Common myeloid progenitor, CD34-positive (primary cell): ENCODE data around the gene PARL.

ENCODE experiments used
- CTCF ChIA-PET: fragments of 350-600 bp; sonication (Branson Sonifier 250); formaldehyde crosslinking; loops from one replicate; lab custom pipeline; 2021; ENCODE audit warnings: antibody characterized with exemption; lab: Charles Lee
- POLR2A ChIA-PET: fragments of 350-600 bp; sonication (Branson Sonifier 250); formaldehyde crosslinking; loops from one replicate; lab custom pipeline; 2021; ENCODE audit warnings: antibody characterized with exemption; lab: Charles Lee
- DNase-seq, 3 donors: peaks; one replicate each; pipeline versions ENCODE4 v3.0.0 to v3.0.0-alpha.2; 2013
- H3K27ac ChIP-seq, 2 experiments: 1 replicate in 1 of 2; 2 replicates in 1 of 2; pipeline ENCODE4 v1.7.0; 2013; ENCODE audit warnings: inconsistent platforms in 2 of 2, low read length in 2 of 2, mild to moderate bottlenecking in 2 of 2, low read depth in 1 of 2, moderate library complexity in 1 of 2; ENCODE audit not compliant: severe bottlenecking in 2 of 2, insufficient read depth in 1 of 2, poor library complexity in 1 of 2
- H3K27me3 ChIP-seq, 5 experiments: replicated peaks in 2 of 5; 1 replicate in 3 of 5; 2 replicates in 2 of 5; pipeline versions ENCODE4 v1.6.1 to v1.7.0; 2013; ENCODE audit warnings: low read length in 4 of 5, mild to moderate bottlenecking in 2 of 5, moderate library complexity in 2 of 5, inconsistent platforms in 1 of 5; ENCODE audit not compliant: insufficient read depth in 5 of 5, control insufficient read depth in 4 of 5
- H3K36me3 ChIP-seq, 4 experiments: 1 replicate in 2 of 4; 2 replicates in 2 of 4; pipeline versions ENCODE4 v1.6.1 to v1.7.0; 2013; ENCODE audit warnings: low read length in 3 of 4, control low read depth in 1 of 4, mild to moderate bottlenecking in 1 of 4; ENCODE audit not compliant: control insufficient read depth in 4 of 4, insufficient read depth in 4 of 4
- H3K4me1 ChIP-seq, 4 experiments: 1 replicate in 3 of 4; 2 replicates in 1 of 4; pipeline versions ENCODE4 v1.6.1 to v1.7.1; 2013; ENCODE audit warnings: low read length in 3 of 4, mild to moderate bottlenecking in 3 of 4, control low read depth in 1 of 4, inconsistent platforms in 1 of 4, moderate library complexity in 1 of 4; ENCODE audit not compliant: control insufficient read depth in 4 of 4, insufficient read depth in 4 of 4; ENCODE audit errors: control extremely low read depth in 1 of 4
- H3K4me3 ChIP-seq, 7 experiments: 1 replicate in 4 of 7; 2 replicates in 3 of 7; pipeline versions ENCODE4 v1.5.1 to v1.7.0; 2013; ENCODE audit warnings: mild to moderate bottlenecking in 7 of 7, low read length in 6 of 7, moderate library complexity in 6 of 7, inconsistent platforms in 2 of 7, low read depth in 2 of 7, control low read depth in 1 of 7; ENCODE audit not compliant: insufficient read depth in 4 of 7, control insufficient read depth in 1 of 7; ENCODE audit errors: extremely low read depth in 1 of 7
- H3K9me3 ChIP-seq, 5 experiments: 1 replicate in 4 of 5; 2 replicates in 1 of 5; pipeline versions ENCODE4 v1.6.1 to v1.7.1; 2013; ENCODE audit warnings: low read length in 4 of 5, mild to moderate bottlenecking in 2 of 5, inconsistent platforms in 1 of 5, low read depth in 1 of 5, moderate library complexity in 1 of 5; ENCODE audit not compliant: control insufficient read depth in 4 of 5, insufficient read depth in 2 of 5; ENCODE audit errors: control extremely low read depth in 1 of 5
- WGBS: methylation state at CpG from one replicate; pipeline ENCODE4 v1.1.5; 2013; ENCODE audit not compliant: insufficient coverage; 5-methylcytosine and 5-hydroxymethylcytosine counted together

PARL gene

GRCh38 chr3:183814240-183814639 is 70.4 kb downstream of the PARL start:
- DNase-seq, result no peak
- CTCF ChIA-PET, result no interaction called here

GRCh38 chr3:183812761-183813445 is 71.8 kb downstream of the PARL start:
- ChIA-PET POLR2A (no interaction called here), CTCF (interaction anchor here (1.2 to 1.3 kb wide), 2 partner anchors 9 to 11 kb away, joined by 4 read pairs; no protein-coding TSS in a partner anchor)
- no peak overlapping the region for H3K4me3 ChIP-seq
- 90% methylated on average over 7 of the region's 8 CpGs for WGBS
- no peaks in the 10 kb centered on the region for H3K4me1 ChIP-seq
- H3K27ac ChIP-seq, result no peak overlapping the region
- H3K36me3 ChIP-seq, result peaks cover 11 to 57% (median 44%) of the 10 kb centered on the region in 4 experiments
- no peaks in the 10 kb centered on the region for H3K27me3 ChIP-seq
- no peaks in the 10 kb centered on the region for H3K9me3 ChIP-seq
- no peak for DNase-seq

More at GRCh38 chr3:183814240-183814639, 70.4 kb downstream of the PARL start:
- H3K4me3 ChIP-seq, result no peak overlapping the region
- H3K4me1 ChIP-seq, result no peaks in the 10 kb centered on the region
- no peak overlapping the region for H3K27ac ChIP-seq
- H3K9me3 ChIP-seq, result no peaks in the 10 kb centered on the region
- H3K36me3 ChIP-seq, result peaks cover 4 to 47% (median 33%) of the 10 kb centered on the region in 4 experiments
- POLR2A ChIA-PET, result no interaction called here
- H3K27me3 ChIP-seq, result no peaks in the 10 kb centered on the region
- no CpG with 5 or more reads among the region's 1 CpG for WGBS

GRCh38 chr3:183811638-183812037 is 73.0 kb downstream of the PARL start:
- Histone ChIP-seq H3K9me3 (no peaks in the 10 kb centered on the region), H3K27me3 (no peaks in the 10 kb centered on the region), H3K36me3 (peaks cover 12 to 70% (median 57%) of the 10 kb centered on the region in 4 experiments), H3K4me3 (no peak overlapping the region), H3K27ac (no peak overlapping the region), H3K4me1 (no peaks in the 10 kb centered on the region)
- CTCF ChIA-PET, result no interaction called here
- no peak for DNase-seq
- POLR2A ChIA-PET, result no interaction called here
- 99% methylated on average over 8 of the region's 11 CpGs for WGBS

GRCh38 chr3:183810643-183811594 is 73.8 kb downstream of the PARL start:
- 91% methylated on average over 23 of the region's 24 CpGs for WGBS
- H3K9me3 ChIP-seq, result no peaks in the 10 kb centered on the region
- POLR2A ChIA-PET, result no interaction called here
- peaks cover 14 to 72% (median 63%) of the 10 kb centered on the region in 4 experiments for H3K36me3 ChIP-seq
- CTCF ChIA-PET, result no interaction called here
- no peaks in the 10 kb centered on the region for H3K27me3 ChIP-seq
- no peak overlapping the region for H3K27ac ChIP-seq
- no peaks in the 10 kb centered on the region for H3K4me1 ChIP-seq
- no peak for DNase-seq
- H3K4me3 ChIP-seq, result no peak overlapping the region

- DNase-seq, result no peak
- Histone ChIP-seq H3K9me3 (no peaks in the 10 kb centered on the region), H3K36me3 (peaks cover 14 to 83% (median 67%) of the 10 kb centered on the region in 4 experiments), H3K27ac (no peak overlapping the region), H3K27me3 (no peaks in the 10 kb centered on the region), H3K4me3 (no peak overlapping the region), H3K4me1 (no peaks in the 10 kb centered on the region)
- WGBS, result 95% methylated on average over 4 of the region's 5 CpGs
- ChIA-PET CTCF (no interaction called here), POLR2A (no interaction called here)
Observed at GRCh38 chr3:183809270-183809669, 75.4 kb downstream of the PARL start.

- Histone ChIP-seq H3K27me3 (no peaks in the 10 kb centered on the region), H3K36me3 (peaks cover 16 to 92% (median 73%) of the 10 kb centered on the region in 4 experiments), H3K27ac (no peak overlapping the region), H3K9me3 (no peaks in the 10 kb centered on the region), H3K4me1 (no peaks in the 10 kb centered on the region), H3K4me3 (no peak overlapping the region)
- CTCF ChIA-PET, result no interaction called here
- 99% methylated on average over 8 of the region's 11 CpGs for WGBS
- POLR2A ChIA-PET, result no interaction called here
- DNase-seq, result no peak
Observed at GRCh38 chr3:183808355-183808754, 76.3 kb downstream of the PARL start.

- Histone ChIP-seq H3K9me3 (no peaks in the 10 kb centered on the region), H3K27me3 (no peaks in the 10 kb centered on the region), H3K36me3 (peaks cover 16 to 94% (median 75%) of the 10 kb centered on the region in 4 experiments), H3K4me1 (no peaks in the 10 kb centered on the region), H3K27ac (no peak overlapping the region), H3K4me3 (no peak overlapping the region)
- ChIA-PET POLR2A (no interaction called here), CTCF (no interaction called here)
- over 99% methylated on average over 12 of the region's 12 CpGs for WGBS
- no peak for DNase-seq
Observed at GRCh38 chr3:183807881-183808280, 76.8 kb downstream of the PARL start.
